K562 (cell line): Measurements from ENCODE around the gene PELI1. TPM values are rescaled to one million over a fixed set of nuclear protein-coding genes. Genes with fewer than 3 reads are reported as not detected.

Experiments used
- DLX4 ChIP-seq: fragments of 250-450 bp; sonication (Bioruptor Pico); IDR thresholded peaks from 2 replicates; pipeline ENCODE4 v1.6.1; 2021; ENCODE audit warnings: mild to moderate bottlenecking
- E2F3 ChIP-seq: fragments of 250-450 bp; sonication (Bioruptor Pico); IDR thresholded peaks from 2 replicates; pipeline ENCODE4 v1.4.0; 2020; ENCODE audit warnings: mild to moderate bottlenecking
- E2F6 ChIP-seq, 2 experiments: IDR thresholded peaks; 2 replicates each; pipeline ENCODE4 v1.6.1; 2011; ENCODE audit warnings: borderline replicate concordance in 1 of 2, control low read depth in 1 of 2, low read depth in 1 of 2, low read length in 1 of 2, mild to moderate bottlenecking in 1 of 2, mixed read lengths in 1 of 2, moderate library complexity in 1 of 2; ENCODE audit not compliant: insufficient read depth in 1 of 2, insufficient read length in 1 of 2, poor library complexity in 1 of 2, severe bottlenecking in 1 of 2; ENCODE audit errors: extremely low read depth in 1 of 2
- IRF1 ChIP-seq: sonication (generic); formaldehyde crosslinking; IDR thresholded peaks from 2 replicates; pipeline ENCODE4 v1.8.0; 2022; ENCODE audit warnings: missing genetic modification reagents, mild to moderate bottlenecking, borderline replicate concordance
- KHSRP ChIP-seq: fragments of 450-650 bp; IDR thresholded peaks from 2 replicates; pipeline ENCODE4 v1.6.1; 2017
- KLF1 ChIP-seq: fragments of 450-650 bp; IDR thresholded peaks from 2 replicates; pipeline ENCODE4 v1.6.1; 2016; ENCODE audit warnings: missing genetic modification characterization, missing compliant biosample characterization
- KLF13 ChIP-seq: fragments of 450-650 bp; IDR thresholded peaks from 2 replicates; pipeline ENCODE4 v1.6.1; 2016; ENCODE audit warnings: missing genetic modification characterization, low read depth, mild to moderate bottlenecking, missing compliant biosample characterization, moderate library complexity, borderline replicate concordance
- PHB2 ChIP-seq: fragments of 450-650 bp; IDR thresholded peaks from 2 replicates; pipeline ENCODE4 v1.6.1; 2017; ENCODE audit warnings: low read depth
- PHF20 ChIP-seq: fragments of 450-650 bp; IDR thresholded peaks from 2 replicates; pipeline ENCODE4 v1.6.1; 2018; ENCODE audit not compliant: partially characterized antibody
- RAD51 ChIP-seq: fragments of 450-650 bp; IDR thresholded peaks from 2 replicates; pipeline ENCODE4 v1.7.1; 2016; ENCODE audit warnings: low read depth, mild to moderate bottlenecking, borderline replicate concordance
- THRB ChIP-seq: fragments of 450-650 bp; formaldehyde crosslinking; conservative IDR thresholded peaks from 2 replicates; pipeline ENCODE4 v1.4.0; 2022; ENCODE audit warnings: mild to moderate bottlenecking, missing genetic modification characterization
- ZBTB2 ChIP-seq: fragments of 450-650 bp; IDR thresholded peaks from 2 replicates; pipeline ENCODE4 v1.6.1; 2016; ENCODE audit warnings: antibody characterized with exemption
- ZBTB43 ChIP-seq: sonication (generic); formaldehyde crosslinking; IDR thresholded peaks from 2 replicates; pipeline ENCODE4 v1.8.0; 2023; ENCODE audit warnings: mild to moderate bottlenecking, missing genetic modification reagents
- ZBTB5 ChIP-seq: fragments of 450-650 bp; IDR thresholded peaks from 2 replicates; pipeline ENCODE4 v1.6.1; 2017; ENCODE audit warnings: antibody characterized with exemption
- ZNF217 ChIP-seq: sonication (generic); formaldehyde crosslinking; IDR thresholded peaks from 2 replicates; pipeline ENCODE4 v1.8.0; 2022; ENCODE audit warnings: mild to moderate bottlenecking, missing genetic modification reagents
- ZNF445 ChIP-seq: fragments of 250-450 bp; sonication (Bioruptor Pico); IDR thresholded peaks from 2 replicates; pipeline ENCODE4 v1.4.0; 2020; ENCODE audit warnings: low read depth, mild to moderate bottlenecking, moderate library complexity
- polyA plus RNA-seq, 8 experiments: library from polyadenylated mRNA; depleted of rRNA in 4 of 8; stranded (reverse) in 5 of 8; unstranded in 3 of 8; fragments of >200 nt; fragmentation: Nextera tagmentation in 2 of 8; fragmentation: Illumina TruSeq in 1 of 8; extraction: Ambion mirVana in 2 of 8; extraction: Trizol in 1 of 8; gene quantifications; 2 replicates each; pipeline versions ENCODE4 v1.2.1 to v1.2.3, GENCODE V29; 2011 to 2014; ENCODE audit warnings: inconsistent platforms in 1 of 8, missing spikeins in 1 of 8
- total RNA-seq, 7 experiments: library from RNA; depleted of rRNA in 6 of 7; stranded (reverse); fragments of >200 nt in 6 of 7; fragmentation: Illumina TruSeq in 2 of 7; extraction: Trizol in 2 of 7; gene quantifications; 2 replicates each; pipeline versions ENCODE4 v1.2.1 to v1.2.3, GENCODE V29; 2011 to 2021; ENCODE audit warnings: low replicate concordance in 1 of 7

PELI1 gene
- total and polyA plus RNA-seq, 9 of the 15 experiments (the other 6 are each of a cell fraction or from before 2014, with no cell fraction given): 3.3 to 19.2 (median 12.5) TPM

GRCh38 chr2:64144057-64145013 lies at the start of gene PELI1 (continued):
- TF ChIP-seq KLF13 (peak; percentile 33; the same call in 1 of the 2 replicates), PHF20 (no peak), THRB (no peak), ZNF445 (no peak), E2F6 (IDR thresholded peaks at IDR 0.05; ENCODE audit: borderline replicate concordance in 1 of 2, extremely low read depth in 1 of 2, insufficient read depth in 1 of 2, insufficient read length in 1 of 2, low read depth in 1 of 2, low read length in 1 of 2, poor library complexity in 1 of 2, severe bottlenecking in 1 of 2) (no peak), KLF1 (tag) (no peak), ZBTB2 (peak; percentile 57; the same call in 1 of the 2 replicates), KHSRP (no peak), ZBTB5 (no peak), RAD51 (no peak), ZBTB43 (CRISPR knock-in tag) (no peak), PHB2 (no peak), E2F3 (CRISPR knock-in tag) (0 out of 2 replicates have a peak, but pooled peaks have one; percentile 16), ZNF217 (CRISPR knock-in tag) (no peak), IRF1 (CRISPR knock-in tag) (no peak), DLX4 (CRISPR knock-in tag) (no peak)
